VCaP (cell line): ENCODE results near the gene HPGD.

ENCODE experiments used
- H3K27ac ChIP-seq: fragments of 450-650 bp; 2 replicates; pipeline ENCODE4 v1.5.1; 2017
- TF ChIP-seq, protein P1 (sequence below): fragments of 450-650 bp; conservative IDR thresholded peaks from 2 replicates; pipeline ENCODE4 v1.5.1; 2017; ENCODE audit warnings: mild to moderate bottlenecking, moderate library complexity

Gene HPGD

DNA sequence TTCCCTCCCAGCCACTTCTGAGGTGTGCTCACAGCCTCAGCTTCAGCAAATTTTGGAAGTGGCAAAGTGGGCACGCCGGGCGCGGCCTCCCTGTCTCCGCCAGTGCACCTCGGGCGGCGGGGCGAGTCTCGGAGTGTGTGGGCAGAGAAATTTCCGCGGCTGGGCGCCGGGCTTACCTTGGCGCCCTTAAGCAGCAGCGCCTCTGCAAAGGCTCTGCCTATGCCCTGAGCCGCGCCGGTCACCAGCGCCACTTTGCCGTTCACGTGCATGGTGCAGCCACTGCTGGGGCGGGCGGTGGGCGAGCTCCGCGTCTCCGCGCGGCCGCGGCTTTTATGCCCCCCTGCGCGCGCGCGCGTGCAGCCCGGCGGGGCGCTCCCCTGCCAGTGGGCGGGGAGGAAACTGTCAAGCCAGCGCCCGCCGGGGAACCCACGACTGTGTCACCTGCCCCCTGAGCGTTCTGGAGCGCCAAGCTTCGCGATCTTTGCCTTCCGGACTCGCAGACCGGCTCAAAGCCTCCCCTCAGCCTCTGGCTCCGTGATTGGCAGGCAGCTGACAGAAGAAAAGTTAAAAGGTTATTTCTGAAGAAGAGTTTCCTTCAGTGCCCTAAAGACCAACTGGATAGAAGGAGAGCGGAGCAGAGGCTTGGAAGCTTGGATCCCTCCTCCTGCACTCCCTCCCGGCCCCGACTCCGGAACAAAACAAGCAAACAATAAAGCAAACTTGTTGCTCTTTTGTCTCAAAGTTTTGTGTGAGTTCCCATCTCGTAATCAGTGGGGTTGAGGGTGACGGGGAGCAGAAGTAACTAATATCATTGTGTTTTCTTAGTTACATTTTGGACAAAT, at the start of gene HPGD:
TSS of gene HPGD (minus strand) at position 306 of the 842 bp plus-strand sequence. CDS start at position 269, 37 bp downstream.
- H3K27ac ChIP-seq, result peak within 1 kb of the TSS; percentile 85
- TF ChIP-seq, protein P1, sequence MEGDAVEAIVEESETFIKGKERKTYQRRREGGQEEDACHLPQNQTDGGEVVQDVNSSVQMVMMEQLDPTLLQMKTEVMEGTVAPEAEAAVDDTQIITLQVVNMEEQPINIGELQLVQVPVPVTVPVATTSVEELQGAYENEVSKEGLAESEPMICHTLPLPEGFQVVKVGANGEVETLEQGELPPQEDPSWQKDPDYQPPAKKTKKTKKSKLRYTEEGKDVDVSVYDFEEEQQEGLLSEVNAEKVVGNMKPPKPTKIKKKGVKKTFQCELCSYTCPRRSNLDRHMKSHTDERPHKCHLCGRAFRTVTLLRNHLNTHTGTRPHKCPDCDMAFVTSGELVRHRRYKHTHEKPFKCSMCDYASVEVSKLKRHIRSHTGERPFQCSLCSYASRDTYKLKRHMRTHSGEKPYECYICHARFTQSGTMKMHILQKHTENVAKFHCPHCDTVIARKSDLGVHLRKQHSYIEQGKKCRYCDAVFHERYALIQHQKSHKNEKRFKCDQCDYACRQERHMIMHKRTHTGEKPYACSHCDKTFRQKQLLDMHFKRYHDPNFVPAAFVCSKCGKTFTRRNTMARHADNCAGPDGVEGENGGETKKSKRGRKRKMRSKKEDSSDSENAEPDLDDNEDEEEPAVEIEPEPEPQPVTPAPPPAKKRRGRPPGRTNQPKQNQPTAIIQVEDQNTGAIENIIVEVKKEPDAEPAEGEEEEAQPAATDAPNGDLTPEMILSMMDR, result peak; percentile 36

GRCh38 chr4:174564529-174564928, 42.2 kb upstream of the HPGD start:
- TF ChIP-seq, protein P1, result no peak
- H3K27ac ChIP-seq, result no peak overlapping the region

DNA sequence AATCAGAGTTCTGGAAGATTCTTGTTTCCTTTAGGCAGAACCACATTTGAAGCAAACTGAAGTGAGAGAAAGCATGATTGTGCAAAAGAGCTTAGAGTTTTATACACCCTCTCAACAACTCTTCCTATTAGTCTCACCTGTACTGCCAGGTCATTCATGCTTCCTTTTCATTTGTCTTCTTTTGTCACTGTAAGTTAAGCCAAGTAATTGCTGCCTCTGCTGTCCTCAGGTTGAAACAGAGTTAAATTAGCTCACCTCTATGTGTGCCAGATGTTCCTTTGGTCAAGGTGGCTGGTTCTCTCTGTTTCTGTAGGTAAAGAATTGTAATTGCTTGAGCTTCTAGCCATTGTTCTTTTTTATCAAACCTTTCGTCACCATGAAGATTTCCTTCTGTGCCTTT, 41.1 kb upstream of the HPGD start:
- H3K27ac ChIP-seq, result no peak overlapping the region
- TF ChIP-seq, protein P1, result no peak

- H3K27ac ChIP-seq, result peak overlapping the region; percentile 6; the same call in 1 of the 2 replicates
- TF ChIP-seq, protein P1, result no peak
Measured at GRCh38 chr4:174561560-174561959, 39.3 kb upstream of the HPGD start.

DNA sequence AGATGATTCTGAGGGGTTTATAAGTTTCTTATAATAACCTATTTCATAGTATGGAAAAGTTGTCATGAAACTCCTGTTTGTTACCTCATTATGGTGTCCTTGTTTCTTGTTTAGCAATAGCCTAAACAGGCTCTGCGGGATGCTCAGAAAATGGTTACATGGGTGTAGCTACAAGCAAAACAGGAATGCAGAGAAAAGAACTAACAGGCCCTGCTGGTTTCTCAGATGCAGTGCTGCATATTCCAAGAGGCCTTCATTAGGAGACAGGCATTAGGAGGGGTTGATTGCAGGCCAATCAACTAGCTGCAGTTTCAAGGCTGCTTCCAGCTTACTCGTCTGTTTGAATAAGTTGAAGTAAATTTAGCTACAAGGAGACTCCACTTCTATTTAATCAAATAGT, 37.6 kb upstream of the HPGD start:
- TF ChIP-seq, protein P1, result no peak
- peak overlapping the region; percentile 22 for H3K27ac ChIP-seq

- H3K27ac ChIP-seq, result no peak overlapping the region
- TF ChIP-seq, protein P1, result no peak
Measured at GRCh38 chr4:174555789-174556630, 33.7 kb upstream of the HPGD start.

- TF ChIP-seq, protein P1, result no peak
- H3K27ac ChIP-seq, result no peak overlapping the region
Measured at GRCh38 chr4:174554231-174554728, 32.0 kb upstream of the HPGD start.
